Chondrocyte (in vitro differentiated cells): ENCODE data around the gene B4GAT1. TPM values are rescaled to one million over a fixed set of nuclear protein-coding genes. Genes with fewer than 3 reads are reported as not detected.
"Not testable (repeated sequence)": the region's sequence is repeated elsewhere in the genome, so short reads cannot be mapped to it uniquely, and the experiment has no call there.

ENCODE experiments used
- DNase-seq: peaks from one replicate; pipeline ENCODE4 v3.0.0; 2021; ENCODE audit warnings: mixed read lengths, low spot score
- H3K27ac Mint-ChIP-seq: one replicate; pipeline ENCODE4 v1.8.0; 2021; ENCODE audit warnings: mild to moderate bottlenecking, moderate library complexity, mixed read lengths; ENCODE audit not compliant: unreplicated experiment
- H3K27me3 Mint-ChIP-seq: 2 replicates; pipeline ENCODE4 v1.8.0; 2021; ENCODE audit warnings: low read depth, mixed read lengths
- H3K36me3 Mint-ChIP-seq: 2 replicates; pipeline ENCODE4 v1.8.0; 2021; ENCODE audit warnings: low read depth, mixed read lengths
- H3K4me1 Mint-ChIP-seq: 2 replicates; pipeline ENCODE4 v1.8.0; 2021; ENCODE audit warnings: low read depth, mild to moderate bottlenecking, mixed read lengths
- H3K4me3 Mint-ChIP-seq: one replicate; pipeline ENCODE4 v1.8.0; 2021; ENCODE audit warnings: mild to moderate bottlenecking, moderate library complexity, mixed read lengths; ENCODE audit not compliant: unreplicated experiment
- H3K9me3 Mint-ChIP-seq: 2 replicates; pipeline ENCODE4 v1.8.0; 2021; ENCODE audit warnings: low read depth, mixed read lengths
- total RNA-seq: library from RNA; stranded (reverse); gene quantifications from 3 replicates; pipeline ENCODE4 v1.2.1, GENCODE V29; 2021
- TF ChIP-seq, protein P1 (sequence below): fragments of 200-600 bp; sonication (generic); IDR thresholded peaks from 2 replicates; pipeline ENCODE4 v1.5.0; 2021; ENCODE audit warnings: antibody characterized with exemption, mild to moderate bottlenecking, moderate library complexity

B4GAT1 gene
- total RNA-seq, 1 donor from 2014 or later = 18.2 TPM

DNA sequence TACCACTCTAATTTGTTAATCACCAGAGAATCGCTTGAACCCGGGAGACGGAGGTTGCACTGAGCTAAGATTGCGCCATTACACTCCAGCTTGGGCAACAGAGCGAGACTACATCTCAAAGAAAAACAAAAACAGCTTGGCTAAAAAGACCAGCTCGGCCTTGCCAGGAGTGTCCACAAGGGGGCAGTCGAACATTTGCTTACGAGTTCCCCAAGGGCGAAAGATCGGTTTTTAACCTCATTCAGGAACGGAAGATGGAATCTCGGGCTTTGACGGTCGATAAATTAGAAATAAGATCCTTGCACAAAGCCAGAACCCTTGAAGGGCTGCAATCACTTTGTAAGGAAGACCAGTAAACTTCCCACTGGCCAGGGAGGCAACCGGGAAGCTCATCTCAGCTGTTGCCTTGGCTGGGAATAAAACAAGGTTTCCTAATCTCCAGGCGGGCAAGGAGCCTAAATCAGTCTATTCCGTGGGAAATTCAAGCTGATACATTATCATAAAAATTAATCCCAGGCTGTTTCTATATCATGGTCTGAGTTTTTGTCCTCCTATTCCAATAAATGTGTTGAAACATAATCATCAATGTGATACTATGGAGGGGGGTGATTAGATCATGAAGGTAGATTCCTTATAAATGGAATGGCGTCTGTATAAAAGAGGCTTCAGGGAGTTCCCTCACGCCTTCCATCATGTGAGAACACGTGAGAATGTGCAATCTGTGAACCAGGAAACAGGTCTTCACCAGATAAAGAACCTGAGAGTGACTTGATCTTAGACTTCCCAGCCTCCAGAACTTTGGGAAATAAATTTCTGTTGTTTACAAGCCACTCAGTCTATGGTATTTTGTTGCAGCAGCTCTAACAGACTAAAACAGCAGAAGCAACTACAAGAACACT is 39.0 kb upstream of the B4GAT1 start:
- Mint-ChIP-seq H3K27me3 (peaks cover 2% of the 10 kb centered on the region), H3K4me1 (peaks cover 5% of the 10 kb centered on the region), H3K4me3 (peak overlapping the region; percentile 45), H3K9me3 (no peaks in the 10 kb centered on the region), H3K36me3 (no peaks in the 10 kb centered on the region), H3K27ac (no peak overlapping the region)
- DNase-seq = no peak
- TF ChIP-seq, protein P1, sequence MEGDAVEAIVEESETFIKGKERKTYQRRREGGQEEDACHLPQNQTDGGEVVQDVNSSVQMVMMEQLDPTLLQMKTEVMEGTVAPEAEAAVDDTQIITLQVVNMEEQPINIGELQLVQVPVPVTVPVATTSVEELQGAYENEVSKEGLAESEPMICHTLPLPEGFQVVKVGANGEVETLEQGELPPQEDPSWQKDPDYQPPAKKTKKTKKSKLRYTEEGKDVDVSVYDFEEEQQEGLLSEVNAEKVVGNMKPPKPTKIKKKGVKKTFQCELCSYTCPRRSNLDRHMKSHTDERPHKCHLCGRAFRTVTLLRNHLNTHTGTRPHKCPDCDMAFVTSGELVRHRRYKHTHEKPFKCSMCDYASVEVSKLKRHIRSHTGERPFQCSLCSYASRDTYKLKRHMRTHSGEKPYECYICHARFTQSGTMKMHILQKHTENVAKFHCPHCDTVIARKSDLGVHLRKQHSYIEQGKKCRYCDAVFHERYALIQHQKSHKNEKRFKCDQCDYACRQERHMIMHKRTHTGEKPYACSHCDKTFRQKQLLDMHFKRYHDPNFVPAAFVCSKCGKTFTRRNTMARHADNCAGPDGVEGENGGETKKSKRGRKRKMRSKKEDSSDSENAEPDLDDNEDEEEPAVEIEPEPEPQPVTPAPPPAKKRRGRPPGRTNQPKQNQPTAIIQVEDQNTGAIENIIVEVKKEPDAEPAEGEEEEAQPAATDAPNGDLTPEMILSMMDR = peak; percentile 94

DNA sequence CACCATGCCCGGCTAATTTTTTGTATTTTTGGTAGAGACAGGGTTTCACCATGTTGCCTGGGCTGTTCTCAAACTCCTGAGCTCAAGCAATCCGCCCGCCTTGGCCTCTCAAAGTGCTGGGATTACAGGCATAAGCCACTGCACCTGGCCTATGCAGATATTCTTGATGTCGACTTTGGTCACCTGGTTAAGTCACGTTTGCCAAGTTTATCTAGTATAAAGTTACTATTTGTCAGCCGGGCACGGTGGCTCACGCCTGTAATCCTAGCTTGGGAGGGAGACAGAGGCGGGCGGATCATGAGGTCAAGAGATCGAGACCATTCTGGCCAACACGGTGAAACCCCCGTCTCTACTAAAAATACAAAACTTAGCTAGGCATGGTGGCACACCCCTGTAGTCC is 36.9 kb upstream of the B4GAT1 start:
- not testable (repeated sequence) for H3K27ac Mint-ChIP-seq, H3K9me3 Mint-ChIP-seq, H3K4me1 Mint-ChIP-seq, H3K36me3 Mint-ChIP-seq, H3K27me3 Mint-ChIP-seq, DNase-seq, H3K4me3 Mint-ChIP-seq

DNA sequence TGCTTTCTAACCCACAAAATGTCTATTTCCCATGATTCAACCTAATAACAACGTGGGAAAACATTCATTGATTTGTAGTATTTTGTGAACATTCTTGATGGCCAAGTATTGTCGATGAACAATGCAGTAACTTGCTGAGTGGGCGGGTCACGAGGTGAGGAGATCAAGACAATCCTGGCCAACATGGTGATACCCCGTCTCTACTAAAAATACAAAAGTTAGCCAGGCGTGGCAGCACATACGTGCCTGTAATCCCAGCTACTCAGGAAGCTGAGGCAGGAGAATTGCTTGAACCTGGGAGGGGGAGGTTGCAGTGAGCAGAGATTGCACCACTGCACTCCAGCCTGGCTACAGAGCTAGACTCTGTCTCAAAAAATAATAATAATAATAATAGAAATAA is 32.8 kb upstream of the B4GAT1 start:
- not testable (repeated sequence) for DNase-seq, H3K27me3 Mint-ChIP-seq, H3K4me3 Mint-ChIP-seq, H3K36me3 Mint-ChIP-seq, H3K9me3 Mint-ChIP-seq, H3K27ac Mint-ChIP-seq, H3K4me1 Mint-ChIP-seq

DNA sequence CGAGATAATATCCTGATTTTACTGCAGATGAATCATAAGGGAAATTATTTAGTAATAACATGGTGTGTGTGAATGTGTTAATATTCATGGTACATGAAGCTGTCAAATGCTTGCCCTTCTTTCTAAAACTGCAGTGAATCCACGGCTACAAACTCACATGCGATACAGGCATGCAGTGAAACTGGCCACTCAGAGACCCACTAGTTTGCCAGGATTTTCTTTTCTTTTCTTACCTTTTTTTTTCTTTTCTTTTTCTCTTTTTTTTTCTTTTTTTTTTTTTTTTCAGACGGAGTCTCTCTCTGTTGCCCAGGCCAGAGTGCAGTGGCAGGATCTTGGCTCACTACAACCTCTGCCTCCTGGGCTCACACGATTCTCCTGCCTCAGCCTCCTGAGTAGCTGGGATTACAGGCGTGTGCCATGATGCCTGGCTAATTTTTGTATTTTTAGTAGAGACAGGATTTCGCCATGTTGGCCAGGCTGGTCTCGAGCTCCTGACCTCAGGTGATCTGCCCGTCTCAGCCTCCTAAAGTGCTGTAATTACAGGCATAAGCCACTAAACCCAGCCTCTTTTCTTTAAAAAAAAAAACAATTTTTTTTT is 26.4 kb upstream of the B4GAT1 start:
- not testable (repeated sequence) for H3K27me3 Mint-ChIP-seq, H3K27ac Mint-ChIP-seq, H3K36me3 Mint-ChIP-seq, DNase-seq, H3K4me3 Mint-ChIP-seq, H3K9me3 Mint-ChIP-seq
- peaks cover 24% of the 10 kb centered on the region for H3K4me1 Mint-ChIP-seq

DNA sequence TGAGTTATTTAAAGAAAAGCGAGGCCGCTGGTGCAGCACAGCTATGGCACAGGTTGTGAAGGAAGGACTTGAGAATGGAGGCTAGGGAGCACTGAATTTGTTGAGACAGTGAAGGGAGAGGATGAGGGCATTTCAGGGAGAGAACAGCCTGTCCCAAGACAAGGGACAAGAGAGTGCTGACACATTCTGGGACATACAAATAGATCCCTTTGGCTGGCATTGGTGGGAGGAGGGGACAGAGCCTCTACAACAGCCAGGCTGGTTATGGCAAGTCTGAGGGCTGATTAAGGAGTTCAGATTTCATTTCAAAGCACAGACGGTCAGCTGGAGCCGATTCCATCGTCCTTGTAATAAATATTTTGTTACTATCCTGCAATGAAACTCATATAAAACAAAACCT is 25.8 kb upstream of the B4GAT1 start:
- TF ChIP-seq, protein P1 = no peak
- H3K9me3 Mint-ChIP-seq = no peaks in the 10 kb centered on the region
- H3K4me3 Mint-ChIP-seq = no peak overlapping the region
- no peaks in the 10 kb centered on the region for H3K27me3 Mint-ChIP-seq
- no peak for DNase-seq
- peak overlapping the region; percentile 6 for H3K27ac Mint-ChIP-seq
- peaks cover 24% of the 10 kb centered on the region for H3K4me1 Mint-ChIP-seq
- H3K36me3 Mint-ChIP-seq = no peaks in the 10 kb centered on the region

DNA sequence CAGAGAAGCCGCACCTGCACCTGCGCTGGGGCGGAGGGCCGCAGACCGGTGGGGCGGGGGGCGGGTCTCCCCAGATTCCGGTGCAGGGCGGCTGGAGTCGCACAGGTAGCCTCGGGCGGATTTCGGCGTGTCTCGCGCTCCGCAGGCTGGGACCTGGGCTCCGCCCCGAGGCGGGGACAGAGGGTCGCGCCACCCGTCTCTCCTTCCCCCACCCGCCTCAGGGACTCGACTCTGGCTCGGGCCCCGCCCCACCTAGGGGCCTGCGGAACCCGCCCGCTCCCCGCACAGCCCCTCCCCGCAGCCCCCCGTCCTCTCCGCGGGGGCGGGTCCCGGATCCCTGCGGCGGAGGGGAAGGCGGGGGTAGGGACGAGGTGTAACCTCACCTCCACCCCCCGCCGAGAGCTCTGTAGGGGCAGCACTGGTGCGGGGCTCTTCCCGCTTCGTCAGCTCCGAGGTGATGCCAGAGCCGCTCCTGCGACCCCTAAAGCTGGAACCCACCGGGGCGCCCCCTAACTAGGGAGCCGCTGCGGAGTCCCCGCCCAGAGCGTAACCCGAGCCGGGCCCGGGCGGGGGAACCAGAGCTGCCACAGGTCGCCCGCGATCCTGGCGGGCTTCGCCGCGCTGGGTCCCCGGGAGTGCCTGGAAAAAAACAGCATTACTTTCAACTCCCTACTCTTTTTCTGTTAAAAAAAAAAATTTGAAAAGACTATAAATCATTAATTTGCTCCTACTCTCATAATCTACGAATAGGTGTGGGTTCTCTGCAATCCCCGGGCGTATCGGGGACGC is 24.4 kb upstream of the B4GAT1 start, which contains the start of gene SLC29A2:
Gene SLC29A2 (minus strand): TSS at position 134 of the 789 bp plus-strand sequence. CDS start 169 bp downstream, outside the sequence.
- Mint-ChIP-seq H3K4me1 (peaks cover 24% of the 10 kb centered on the region), H3K4me3 (peak within 1 kb of the TSS; percentile 78), H3K36me3 (peaks cover 2% of the 10 kb centered on the region), H3K9me3 (no peaks in the 10 kb centered on the region), H3K27me3 (no peaks in the 10 kb centered on the region), H3K27ac (peak within 1 kb of the TSS; percentile 62)
- no peak for DNase-seq
- TF ChIP-seq, protein P1 = no peak
